Measurements from ENCODE around the gene CPA5.

Gene CPA5

GRCh38 chr7:130344271-130344866 is at the start of gene CPA5:
Gene CPA5, plus strand, starts transcription at chr7:130344816. Its CDS starts 1,670 bp downstream, at chr7:130346486.
- Histone ChIP-seq H3K9me3 (ENCODE audit: control insufficient read depth, insufficient read depth, low read length) (no peaks in the 10 kb centered on the region), H3K4me3 (ENCODE audit: low read length) (no peak within 1 kb of the TSS), H3K27me3 (ENCODE audit: control insufficient read depth, insufficient read depth, low read length) (no peaks in the 10 kb centered on the region), H3K4me1 (ENCODE audit: control insufficient read depth, insufficient read depth, low read length) (no peaks in the 10 kb centered on the region), H3K27ac (ENCODE audit: low read length) (no peak within 1 kb of the TSS), H3K36me3 (ENCODE audit: control insufficient read depth, insufficient read depth, low read length) (no peaks in the 10 kb centered on the region)
- no CpG with 5 or more reads among the region's 5 CpGs for WGBS (ENCODE audit: insufficient coverage, insufficient read length)
- DNase-seq (ENCODE audit: low read depth, low spot score), result no peak

- DNase-seq (ENCODE audit: low read depth, low spot score), result no peak
- Histone ChIP-seq H3K4me3 (ENCODE audit: low read length) (no peak overlapping the region), H3K9me3 (ENCODE audit: control insufficient read depth, insufficient read depth, low read length) (no peaks in the 10 kb centered on the region), H3K27ac (ENCODE audit: low read length) (no peak overlapping the region), H3K36me3 (ENCODE audit: control insufficient read depth, insufficient read depth, low read length) (no peaks in the 10 kb centered on the region), H3K27me3 (ENCODE audit: control insufficient read depth, insufficient read depth, low read length) (no peaks in the 10 kb centered on the region), H3K4me1 (ENCODE audit: control insufficient read depth, insufficient read depth, low read length) (no peaks in the 10 kb centered on the region)
- no CpG with 5 or more reads among the region's 13 CpGs for WGBS (ENCODE audit: insufficient coverage, insufficient read length)
Measured at GRCh38 chr7:130296221-130296951, 48.2 kb upstream of the CPA5 start.

GRCh38 chr7:130297628-130298543 is 46.7 kb upstream of the CPA5 start:
- WGBS (ENCODE audit: insufficient coverage, insufficient read length), result no CpG with 5 or more reads among the region's 20 CpGs
- DNase-seq (ENCODE audit: low read depth, low spot score), result no peak
- H3K4me3 ChIP-seq (ENCODE audit: low read length), result no peak overlapping the region
- H3K27ac ChIP-seq (ENCODE audit: low read length), result no peak overlapping the region
- H3K36me3 ChIP-seq (ENCODE audit: control insufficient read depth, insufficient read depth, low read length), result no peaks in the 10 kb centered on the region
- no peaks in the 10 kb centered on the region for H3K9me3 ChIP-seq (ENCODE audit: control insufficient read depth, insufficient read depth, low read length)
- no peaks in the 10 kb centered on the region for H3K4me1 ChIP-seq (ENCODE audit: control insufficient read depth, insufficient read depth, low read length)
- H3K27me3 ChIP-seq (ENCODE audit: control insufficient read depth, insufficient read depth, low read length), result no peaks in the 10 kb centered on the region

GRCh38 chr7:130298544-130299326 is 45.9 kb upstream of the CPA5 start:
- no peak for DNase-seq (ENCODE audit: low read depth, low spot score)
- Histone ChIP-seq H3K4me1 (ENCODE audit: control insufficient read depth, insufficient read depth, low read length) (no peaks in the 10 kb centered on the region), H3K27me3 (ENCODE audit: control insufficient read depth, insufficient read depth, low read length) (no peaks in the 10 kb centered on the region), H3K4me3 (ENCODE audit: low read length) (no peak overlapping the region), H3K9me3 (ENCODE audit: control insufficient read depth, insufficient read depth, low read length) (no peaks in the 10 kb centered on the region), H3K36me3 (ENCODE audit: control insufficient read depth, insufficient read depth, low read length) (no peaks in the 10 kb centered on the region), H3K27ac (ENCODE audit: low read length) (no peak overlapping the region)
- no CpG with 5 or more reads among the region's 5 CpGs for WGBS (ENCODE audit: insufficient coverage, insufficient read length)

- Histone ChIP-seq H3K36me3 (ENCODE audit: control insufficient read depth, insufficient read depth, low read length) (no peaks in the 10 kb centered on the region), H3K27ac (ENCODE audit: low read length) (no peak overlapping the region), H3K27me3 (ENCODE audit: control insufficient read depth, insufficient read depth, low read length) (no peaks in the 10 kb centered on the region), H3K4me1 (ENCODE audit: control insufficient read depth, insufficient read depth, low read length) (no peaks in the 10 kb centered on the region), H3K4me3 (ENCODE audit: low read length) (no peak overlapping the region), H3K9me3 (ENCODE audit: control insufficient read depth, insufficient read depth, low read length) (no peaks in the 10 kb centered on the region)
- WGBS (ENCODE audit: insufficient coverage, insufficient read length), result no CpG with 5 or more reads among the region's 7 CpGs
- DNase-seq (ENCODE audit: low read depth, low spot score), result no peak
Measured at GRCh38 chr7:130299866-130300265, 44.8 kb upstream of the CPA5 start.

GRCh38 chr7:130301501-130302020 is 43.1 kb upstream of the CPA5 start:
- H3K36me3 ChIP-seq (ENCODE audit: control insufficient read depth, insufficient read depth, low read length), result no peaks in the 10 kb centered on the region
- no peaks in the 10 kb centered on the region for H3K4me1 ChIP-seq (ENCODE audit: control insufficient read depth, insufficient read depth, low read length)
- WGBS (ENCODE audit: insufficient coverage, insufficient read length), result no CpG with 5 or more reads among the region's 8 CpGs
- no peaks in the 10 kb centered on the region for H3K27me3 ChIP-seq (ENCODE audit: control insufficient read depth, insufficient read depth, low read length)
- no peak overlapping the region for H3K27ac ChIP-seq (ENCODE audit: low read length)
- no peak overlapping the region for H3K4me3 ChIP-seq (ENCODE audit: low read length)
- no peak for DNase-seq (ENCODE audit: low read depth, low spot score)
- H3K9me3 ChIP-seq (ENCODE audit: control insufficient read depth, insufficient read depth, low read length), result no peaks in the 10 kb centered on the region

- Histone ChIP-seq H3K4me1 (ENCODE audit: control insufficient read depth, insufficient read depth, low read length) (no peaks in the 10 kb centered on the region), H3K36me3 (ENCODE audit: control insufficient read depth, insufficient read depth, low read length) (no peaks in the 10 kb centered on the region), H3K4me3 (ENCODE audit: low read length) (no peak overlapping the region), H3K9me3 (ENCODE audit: control insufficient read depth, insufficient read depth, low read length) (no peaks in the 10 kb centered on the region), H3K27ac (ENCODE audit: low read length) (no peak overlapping the region), H3K27me3 (ENCODE audit: control insufficient read depth, insufficient read depth, low read length) (no peaks in the 10 kb centered on the region)
- DNase-seq (ENCODE audit: low read depth, low spot score), result no peak
Measured at GRCh38 chr7:130302649-130303048, 42.0 kb upstream of the CPA5 start.

- H3K4me3 ChIP-seq (ENCODE audit: low read length), result no peak overlapping the region
- no peak overlapping the region for H3K27ac ChIP-seq (ENCODE audit: low read length)
- no peaks in the 10 kb centered on the region for H3K9me3 ChIP-seq (ENCODE audit: control insufficient read depth, insufficient read depth, low read length)
- H3K36me3 ChIP-seq (ENCODE audit: control insufficient read depth, insufficient read depth, low read length), result no peaks in the 10 kb centered on the region
- DNase-seq (ENCODE audit: low read depth, low spot score), result no peak
- WGBS (ENCODE audit: insufficient coverage, insufficient read length), result no CpG with 5 or more reads among the region's 2 CpGs
- no peaks in the 10 kb centered on the region for H3K4me1 ChIP-seq (ENCODE audit: control insufficient read depth, insufficient read depth, low read length)
- no peaks in the 10 kb centered on the region for H3K27me3 ChIP-seq (ENCODE audit: control insufficient read depth, insufficient read depth, low read length)
Measured at GRCh38 chr7:130303127-130303526, 41.5 kb upstream of the CPA5 start.

- no peak overlapping the region for H3K4me3 ChIP-seq (ENCODE audit: low read length)
Measured at GRCh38 chr7:130303551-130303950, 41.1 kb upstream of the CPA5 start.

GRCh38 chr7:130303982-130304381 is 40.6 kb upstream of the CPA5 start:
- Histone ChIP-seq H3K36me3 (ENCODE audit: control insufficient read depth, insufficient read depth, low read length) (no peaks in the 10 kb centered on the region), H3K4me3 (ENCODE audit: low read length) (no peak overlapping the region), H3K27me3 (ENCODE audit: control insufficient read depth, insufficient read depth, low read length) (no peaks in the 10 kb centered on the region), H3K9me3 (ENCODE audit: control insufficient read depth, insufficient read depth, low read length) (no peaks in the 10 kb centered on the region), H3K4me1 (ENCODE audit: control insufficient read depth, insufficient read depth, low read length) (no peaks in the 10 kb centered on the region), H3K27ac (ENCODE audit: low read length) (no peak overlapping the region)
- DNase-seq (ENCODE audit: low read depth, low spot score), result no peak
- WGBS (ENCODE audit: insufficient coverage, insufficient read length), result no CpG with 5 or more reads among the region's 5 CpGs

More at GRCh38 chr7:130303551-130303950, 41.1 kb upstream of the CPA5 start:
- Histone ChIP-seq H3K27ac (ENCODE audit: low read length) (no peak overlapping the region), H3K4me1 (ENCODE audit: control insufficient read depth, insufficient read depth, low read length) (no peaks in the 10 kb centered on the region), H3K27me3 (ENCODE audit: control insufficient read depth, insufficient read depth, low read length) (no peaks in the 10 kb centered on the region), H3K9me3 (ENCODE audit: control insufficient read depth, insufficient read depth, low read length) (no peaks in the 10 kb centered on the region), H3K36me3 (ENCODE audit: control insufficient read depth, insufficient read depth, low read length) (no peaks in the 10 kb centered on the region)
- no peak for DNase-seq (ENCODE audit: low read depth, low spot score)
- no CpG with 5 or more reads among the region's 5 CpGs for whole genome bisulfite sequencing (ENCODE audit: insufficient coverage, insufficient read length)
